ENCODE measurements around the gene CDH3.

CDH3 gene

GRCh38 chr16:68739964-68740627 lies 95.0 kb downstream of the CDH3 start:
- no peak for DNase-seq

- no peak for DNase-seq
Observed at GRCh38 chr16:68740628-68741346, 95.7 kb downstream of the CDH3 start.

GRCh38 chr16:68743664-68744063 lies 98.6 kb downstream of the CDH3 start:
- DNase-seq = no peak

GRCh38 chr16:68744744-68745280 lies 99.7 kb downstream of the CDH3 start:
- DNase-seq = no peak

- no peak for DNase-seq
Observed at GRCh38 chr16:68746951-68747350, 101.8 kb downstream of the CDH3 start.

GRCh38 chr16:68749432-68749831 lies 104.3 kb downstream of the CDH3 start:
- no peak for DNase-seq
